K562 (cell line): ENCODE data around the gene KARS1. TPM values are rescaled to one million over a fixed set of nuclear protein-coding genes. Genes with fewer than 3 reads are reported as not detected.

Experiments used
- EGR1 ChIP-seq: fragments of 450-650 bp; conservative IDR thresholded peaks from 2 replicates; pipeline ENCODE4 v1.6.1; 2017; ENCODE audit warnings: mild to moderate bottlenecking
- NCOA6 ChIP-seq: fragments of 450-650 bp; IDR thresholded peaks from 2 replicates; pipeline ENCODE4 v1.6.1; 2017; ENCODE audit warnings: mild to moderate bottlenecking
- SIX5 ChIP-seq, 2 experiments: IDR thresholded peaks; 2 replicates each; pipeline ENCODE4 v1.6.1; 2011; ENCODE audit warnings: low read length in 2 of 2, borderline replicate concordance in 1 of 2, low read depth in 1 of 2, mild to moderate bottlenecking in 1 of 2, moderate library complexity in 1 of 2; ENCODE audit not compliant: insufficient read depth in 1 of 2
- SREBF1 ChIP-seq: fragments of 150-350 bp; IDR thresholded peaks from 2 replicates; pipeline ENCODE4 v1.6.1; 2014; ENCODE audit warnings: antibody characterized with exemption, low read depth, low read length, borderline replicate concordance
- SRF ChIP-seq, 2 experiments: fragments of 250-450, 450-650 bp in 1 of 2; sonication (Bioruptor Pico) in 1 of 2; sonication (generic) in 1 of 2; formaldehyde crosslinking; IDR thresholded peaks; 2 replicates each; pipeline versions ENCODE4 v1.5.0 to v1.5.1; 2020 to 2022; ENCODE audit warnings: mild to moderate bottlenecking in 1 of 2, missing genetic modification reagents in 1 of 2
- TARDBP ChIP-seq: fragments of 450-650 bp; IDR thresholded peaks from 2 replicates; pipeline ENCODE4 v1.6.1; 2016
- ZNF644 ChIP-seq: fragments of 200-800 bp; sonication (Bioruptor generic); IDR thresholded peaks from 2 replicates; pipeline ENCODE4 v1.6.1; 2016; ENCODE audit warnings: low read depth, missing genetic modification characterization, missing compliant biosample characterization
- polyA plus RNA-seq, 8 experiments: library from polyadenylated mRNA; depleted of rRNA in 4 of 8; stranded (reverse) in 5 of 8; unstranded in 3 of 8; fragments of >200 nt; fragmentation: Nextera tagmentation in 2 of 8; fragmentation: Illumina TruSeq in 1 of 8; extraction: Ambion mirVana in 2 of 8; extraction: Trizol in 1 of 8; gene quantifications; 2 replicates each; pipeline versions ENCODE4 v1.2.1 to v1.2.3, GENCODE V29; 2011 to 2014; ENCODE audit warnings: inconsistent platforms in 1 of 8, missing spikeins in 1 of 8
- total RNA-seq, 7 experiments: library from RNA; depleted of rRNA in 6 of 7; stranded (reverse); fragments of >200 nt in 6 of 7; fragmentation: Illumina TruSeq in 2 of 7; extraction: Trizol in 2 of 7; gene quantifications; 2 replicates each; pipeline versions ENCODE4 v1.2.1 to v1.2.3, GENCODE V29; 2011 to 2021; ENCODE audit warnings: low replicate concordance in 1 of 7
- TF ChIP-seq, protein P1 (sequence below): fragments of 450-650 bp; IDR thresholded peaks from 2 replicates; pipeline ENCODE4 v1.6.1; 2016; ENCODE audit warnings: low read depth, mild to moderate bottlenecking, moderate library complexity
- TF ChIP-seq, protein P2 (sequence below): sonication (generic); formaldehyde crosslinking; IDR thresholded peaks from 2 replicates; pipeline ENCODE4 v1.8.1; 2023; ENCODE audit warnings: mild to moderate bottlenecking, missing genetic modification reagents
- TF ChIP-seq, protein P3 (sequence below), 2 experiments: IDR thresholded peaks; 2 replicates each; pipeline ENCODE4 v1.6.1; 2012; ENCODE audit warnings: improper control_type of control experiment in 2 of 2, low read depth in 2 of 2, low read length in 2 of 2, borderline replicate concordance in 1 of 2
- TF ChIP-seq, protein P4 (sequence below), 2 experiments: fragments of 450-650 bp in 1 of 2; sonication (generic) in 1 of 2; formaldehyde crosslinking in 1 of 2; IDR thresholded peaks; 2 replicates each; pipeline versions ENCODE4 v1.7.1 to v1.9.0; 2016 to 2022; ENCODE audit warnings: inconsistent platforms in 1 of 2, mild to moderate bottlenecking in 1 of 2, missing genetic modification reagents in 1 of 2

KARS1 gene
- total and polyA plus RNA-seq, 9 of the 15 experiments (the other 6 are each of a cell fraction or from before 2014, with no cell fraction given): 223 to 386 (median 304) TPM

DNA sequence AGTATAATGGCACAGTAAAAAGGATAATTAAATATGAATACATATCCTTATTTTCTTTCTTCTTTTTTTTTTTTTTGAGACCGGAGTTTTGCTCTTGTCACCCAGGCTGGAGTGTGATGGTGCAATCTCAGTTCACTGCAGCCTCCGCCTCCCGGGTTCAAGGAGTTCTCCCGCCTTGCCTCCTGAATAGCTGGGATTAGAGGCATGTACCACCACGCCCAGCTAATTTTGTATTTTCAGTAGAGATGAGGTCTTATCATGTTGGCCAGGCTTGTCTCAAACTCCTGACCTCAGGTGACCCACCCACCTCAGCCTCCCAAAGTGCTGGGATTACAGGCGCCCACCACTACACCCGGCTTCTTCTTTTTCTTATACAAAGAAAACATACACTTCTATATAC is 69.3 kb downstream of the KARS1 start (continued):
- TF ChIP-seq, protein P1, sequence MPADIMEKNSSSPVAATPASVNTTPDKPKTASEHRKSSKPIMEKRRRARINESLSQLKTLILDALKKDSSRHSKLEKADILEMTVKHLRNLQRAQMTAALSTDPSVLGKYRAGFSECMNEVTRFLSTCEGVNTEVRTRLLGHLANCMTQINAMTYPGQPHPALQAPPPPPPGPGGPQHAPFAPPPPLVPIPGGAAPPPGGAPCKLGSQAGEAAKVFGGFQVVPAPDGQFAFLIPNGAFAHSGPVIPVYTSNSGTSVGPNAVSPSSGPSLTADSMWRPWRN: 0 out of 2 replicates have a peak, but pooled peaks have one; percentile 29
- TF ChIP-seq, protein P2, sequence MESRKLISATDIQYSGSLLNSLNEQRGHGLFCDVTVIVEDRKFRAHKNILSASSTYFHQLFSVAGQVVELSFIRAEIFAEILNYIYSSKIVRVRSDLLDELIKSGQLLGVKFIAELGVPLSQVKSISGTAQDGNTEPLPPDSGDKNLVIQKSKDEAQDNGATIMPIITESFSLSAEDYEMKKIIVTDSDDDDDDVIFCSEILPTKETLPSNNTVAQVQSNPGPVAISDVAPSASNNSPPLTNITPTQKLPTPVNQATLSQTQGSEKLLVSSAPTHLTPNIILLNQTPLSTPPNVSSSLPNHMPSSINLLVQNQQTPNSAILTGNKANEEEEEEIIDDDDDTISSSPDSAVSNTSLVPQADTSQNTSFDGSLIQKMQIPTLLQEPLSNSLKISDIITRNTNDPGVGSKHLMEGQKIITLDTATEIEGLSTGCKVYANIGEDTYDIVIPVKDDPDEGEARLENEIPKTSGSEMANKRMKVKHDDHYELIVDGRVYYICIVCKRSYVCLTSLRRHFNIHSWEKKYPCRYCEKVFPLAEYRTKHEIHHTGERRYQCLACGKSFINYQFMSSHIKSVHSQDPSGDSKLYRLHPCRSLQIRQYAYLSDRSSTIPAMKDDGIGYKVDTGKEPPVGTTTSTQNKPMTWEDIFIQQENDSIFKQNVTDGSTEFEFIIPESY (CRISPR knock-in tag): no peak
- TF ChIP-seq ZNF644 (no peak), EGR1 (no peak), SREBF1 (no peak), SRF (CRISPR knock-in tag; IDR thresholded peaks at IDR 0.05) (no peak), SIX5 (IDR thresholded peaks at IDR 0.05; ENCODE audit: borderline replicate concordance in 1 of 2, insufficient read depth in 1 of 2, low read depth in 1 of 2, low read length in 2 of 2) (no peak), NCOA6 (no peak), TARDBP (no peak)
- TF ChIP-seq, protein P3, sequence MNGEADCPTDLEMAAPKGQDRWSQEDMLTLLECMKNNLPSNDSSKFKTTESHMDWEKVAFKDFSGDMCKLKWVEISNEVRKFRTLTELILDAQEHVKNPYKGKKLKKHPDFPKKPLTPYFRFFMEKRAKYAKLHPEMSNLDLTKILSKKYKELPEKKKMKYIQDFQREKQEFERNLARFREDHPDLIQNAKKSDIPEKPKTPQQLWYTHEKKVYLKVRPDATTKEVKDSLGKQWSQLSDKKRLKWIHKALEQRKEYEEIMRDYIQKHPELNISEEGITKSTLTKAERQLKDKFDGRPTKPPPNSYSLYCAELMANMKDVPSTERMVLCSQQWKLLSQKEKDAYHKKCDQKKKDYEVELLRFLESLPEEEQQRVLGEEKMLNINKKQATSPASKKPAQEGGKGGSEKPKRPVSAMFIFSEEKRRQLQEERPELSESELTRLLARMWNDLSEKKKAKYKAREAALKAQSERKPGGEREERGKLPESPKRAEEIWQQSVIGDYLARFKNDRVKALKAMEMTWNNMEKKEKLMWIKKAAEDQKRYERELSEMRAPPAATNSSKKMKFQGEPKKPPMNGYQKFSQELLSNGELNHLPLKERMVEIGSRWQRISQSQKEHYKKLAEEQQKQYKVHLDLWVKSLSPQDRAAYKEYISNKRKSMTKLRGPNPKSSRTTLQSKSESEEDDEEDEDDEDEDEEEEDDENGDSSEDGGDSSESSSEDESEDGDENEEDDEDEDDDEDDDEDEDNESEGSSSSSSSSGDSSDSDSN (IDR thresholded peaks at IDR 0.05; ENCODE audit: borderline replicate concordance in 1 of 2, low read depth in 2 of 2, low read length in 2 of 2): no peak
- TF ChIP-seq, protein P4, sequence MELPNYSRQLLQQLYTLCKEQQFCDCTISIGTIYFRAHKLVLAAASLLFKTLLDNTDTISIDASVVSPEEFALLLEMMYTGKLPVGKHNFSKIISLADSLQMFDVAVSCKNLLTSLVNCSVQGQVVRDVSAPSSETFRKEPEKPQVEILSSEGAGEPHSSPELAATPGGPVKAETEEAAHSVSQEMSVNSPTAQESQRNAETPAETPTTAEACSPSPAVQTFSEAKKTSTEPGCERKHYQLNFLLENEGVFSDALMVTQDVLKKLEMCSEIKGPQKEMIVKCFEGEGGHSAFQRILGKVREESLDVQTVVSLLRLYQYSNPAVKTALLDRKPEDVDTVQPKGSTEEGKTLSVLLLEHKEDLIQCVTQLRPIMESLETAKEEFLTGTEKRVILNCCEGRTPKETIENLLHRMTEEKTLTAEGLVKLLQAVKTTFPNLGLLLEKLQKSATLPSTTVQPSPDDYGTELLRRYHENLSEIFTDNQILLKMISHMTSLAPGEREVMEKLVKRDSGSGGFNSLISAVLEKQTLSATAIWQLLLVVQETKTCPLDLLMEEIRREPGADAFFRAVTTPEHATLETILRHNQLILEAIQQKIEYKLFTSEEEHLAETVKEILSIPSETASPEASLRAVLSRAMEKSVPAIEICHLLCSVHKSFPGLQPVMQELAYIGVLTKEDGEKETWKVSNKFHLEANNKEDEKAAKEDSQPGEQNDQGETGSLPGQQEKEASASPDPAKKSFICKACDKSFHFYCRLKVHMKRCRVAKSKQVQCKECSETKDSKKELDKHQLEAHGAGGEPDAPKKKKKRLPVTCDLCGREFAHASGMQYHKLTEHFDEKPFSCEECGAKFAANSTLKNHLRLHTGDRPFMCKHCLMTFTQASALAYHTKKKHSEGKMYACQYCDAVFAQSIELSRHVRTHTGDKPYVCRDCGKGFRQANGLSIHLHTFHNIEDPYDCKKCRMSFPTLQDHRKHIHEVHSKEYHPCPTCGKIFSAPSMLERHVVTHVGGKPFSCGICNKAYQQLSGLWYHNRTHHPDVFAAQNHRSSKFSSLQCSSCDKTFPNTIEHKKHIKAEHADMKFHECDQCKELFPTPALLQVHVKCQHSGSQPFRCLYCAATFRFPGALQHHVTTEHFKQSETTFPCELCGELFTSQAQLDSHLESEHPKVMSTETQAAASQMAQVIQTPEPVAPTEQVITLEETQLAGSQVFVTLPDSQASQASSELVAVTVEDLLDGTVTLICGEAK (IDR thresholded peaks at IDR 0.05): no peak
- TF ChIP-seq, protein P4 (CRISPR knock-in tag; IDR thresholded peaks at IDR 0.05): no peak
